ENCODE results near the gene GAPDHS. TPM values are rescaled to one million over a fixed set of nuclear protein-coding genes. Genes with fewer than 3 reads are reported as not detected.
A peak's percentile ranks its signal among the peaks of the same experiment; 100 is the strongest.

The GAPDHS gene
- total RNA-seq, 6 experiments from 2014 or later, result not detected

GRCh38 chr19:35549174-35549788, 16.0 kb downstream of the GAPDHS start:
- ATAC-seq, result peak; percentile 33 to 52 (median 47)

GRCh38 chr19:35549879-35550523, 16.7 kb downstream of the GAPDHS start:
- no peaks in the 10 kb centered on the region for H3K27me3 ChIP-seq
- TF ChIP-seq CTCF (IDR thresholded peaks at IDR 0.05) (no peak), POLR2A (IDR thresholded peaks at IDR 0.05) (no peak)
- DNase-seq (no peak), ATAC-seq (no peak)
- H3K36me3 ChIP-seq, result no peaks in the 10 kb centered on the region
- H3K4me1 ChIP-seq, result peaks cover 0 to 9% (median 4%) of the 10 kb centered on the region in 4 donors
- no peak overlapping the region for H3K4me3 ChIP-seq
- WGBS (ENCODE audit: insufficient coverage, low coverage, low lambda C conversion rate, missing lambda C conversion rate), result 80% methylated on average over 1 of the region's 15 CpGs
- H3K27ac ChIP-seq, result no peak overlapping the region
- H3K9me3 ChIP-seq, result no peaks in the 10 kb centered on the region
- intact Hi-C loops (cut with DNase I), result no loop called here

More at GRCh38 chr19:35549174-35549788, 16.0 kb downstream of the GAPDHS start:
- no peak for TF ChIP-seq POLR2A (IDR thresholded peaks at IDR 0.05)
- peak; percentile 68 to 83 (median 76) for TF ChIP-seq CTCF (IDR thresholded peaks at IDR 0.05)
- H3K27ac ChIP-seq, result no peak overlapping the region
- no peaks in the 10 kb centered on the region for H3K36me3 ChIP-seq
- no peaks in the 10 kb centered on the region for H3K9me3 ChIP-seq
- peak in 1 of 3 donors; percentile 63 for DNase-seq
- 22% methylated on average over 5 of the region's 6 CpGs for WGBS (ENCODE audit: insufficient coverage, low coverage, low lambda C conversion rate, missing lambda C conversion rate)
- H3K4me1 ChIP-seq, result peaks cover 0 to 9% (median 4%) of the 10 kb centered on the region in 4 donors
- no peak overlapping the region for H3K4me3 ChIP-seq
- intact Hi-C loops (cut with DNase I), result no loop called here
- no peaks in the 10 kb centered on the region for H3K27me3 ChIP-seq

GRCh38 chr19:35551091-35551810, 18.0 kb downstream of the GAPDHS start:
- no peak for DNase-seq
- TF ChIP-seq POLR2A (IDR thresholded peaks at IDR 0.05), result no peak
- no peak for TF ChIP-seq CTCF (IDR thresholded peaks at IDR 0.05)
- H3K4me1 ChIP-seq, result peaks cover 0 to 6% (median 2%) of the 10 kb centered on the region in 4 donors
- no peaks in the 10 kb centered on the region for H3K36me3 ChIP-seq
- no peak overlapping the region for H3K27ac ChIP-seq
- no peaks in the 10 kb centered on the region for H3K27me3 ChIP-seq
- intact Hi-C loops (cut with DNase I), result no loop called here
- H3K4me3 ChIP-seq, result no peak overlapping the region
- 74% methylated on average over 18 of the region's 21 CpGs for WGBS (ENCODE audit: insufficient coverage, low coverage, low lambda C conversion rate, missing lambda C conversion rate)
- H3K9me3 ChIP-seq, result no peaks in the 10 kb centered on the region
- no peak for ATAC-seq

- intact Hi-C loops (cut with DNase I), result no loop called here
- H3K36me3 ChIP-seq, result no peaks in the 10 kb centered on the region
- no peaks in the 10 kb centered on the region for H3K4me1 ChIP-seq
- H3K27ac ChIP-seq, result no peak overlapping the region
- ATAC-seq (no peak), DNase-seq (no peak)
- 60% methylated on average over 9 of the region's 13 CpGs for WGBS (ENCODE audit: insufficient coverage, low coverage, low lambda C conversion rate, missing lambda C conversion rate)
- TF ChIP-seq POLR2A (IDR thresholded peaks at IDR 0.05) (no peak), CTCF (IDR thresholded peaks at IDR 0.05) (no peak)
- H3K4me3 ChIP-seq, result no peak overlapping the region
- H3K27me3 ChIP-seq, result no peaks in the 10 kb centered on the region
- no peaks in the 10 kb centered on the region for H3K9me3 ChIP-seq
Observed at GRCh38 chr19:35552534-35553384, 19.5 kb downstream of the GAPDHS start.

All from right lobe of liver (tissue), 6 donors.